H1 (cell line): ENCODE data around the gene LRRC17. TPM values are rescaled to one million over a fixed set of nuclear protein-coding genes. Genes with fewer than 3 reads are reported as not detected.

Experiments used
- CTCF ChIA-PET: fragments of 300-600 bp; sonication (Branson Sonifier 250); formaldehyde crosslinking; loops from one replicate; lab custom pipeline; 2021; ENCODE audit not compliant: partially characterized antibody; lab: Charles Lee
- POLR2A ChIA-PET: fragments of 300-600 bp; sonication (Branson Sonifier 250); formaldehyde crosslinking; loops from one replicate; lab custom pipeline; 2021; ENCODE audit warnings: inconsistent platforms; ENCODE audit not compliant: partially characterized antibody; lab: Charles Lee
- DNase-seq, 2 experiments: peaks; one replicate each; pipeline versions ENCODE4 v3.0.0 to v3.0.0-alpha.2; 2010 to 2022; ENCODE audit warnings: low spot score in 2 of 2, low read depth in 1 of 2, mixed read lengths in 1 of 2
- FAIRE-seq: peaks from 2 replicates; lab custom pipeline; 2011; peaks lifted over from hg19 to GRCh38; lab: Jason Lieb, UNC
- H2AFZ ChIP-seq: 2 replicates; pipeline ENCODE4 v1.8.1; 2012; ENCODE audit warnings: low read length, inconsistent platforms
- H2AK5ac ChIP-seq: 2 replicates; pipeline ENCODE4 v1.6.1; 2013; ENCODE audit warnings: low read depth, low read length
- H2BK120ac ChIP-seq: replicated peaks from 2 replicates; pipeline ENCODE3; 2013; ENCODE audit warnings: low read depth, low read length, inconsistent platforms
- H2BK12ac ChIP-seq: 2 replicates; pipeline ENCODE4 v1.6.1; 2013; ENCODE audit warnings: low read depth, low read length
- H2BK15ac ChIP-seq: 2 replicates; pipeline ENCODE4 v1.6.1; 2013; ENCODE audit warnings: low read length
- H2BK20ac ChIP-seq: 2 replicates; pipeline ENCODE4 v1.6.1; 2013; ENCODE audit warnings: low read length
- H2BK5ac ChIP-seq: 2 replicates; pipeline ENCODE4 v1.6.1; 2013; ENCODE audit warnings: low read depth, low read length
- H3K14ac ChIP-seq: 2 replicates; pipeline ENCODE4 v1.6.1; 2013; ENCODE audit warnings: inconsistent platforms; ENCODE audit not compliant: insufficient read length
- H3K18ac ChIP-seq: 2 replicates; pipeline ENCODE4 v1.6.1; 2013; ENCODE audit warnings: low read length; ENCODE audit errors: extremely low read depth
- H3K23ac ChIP-seq: 2 replicates; pipeline ENCODE4 v1.6.1; 2013; ENCODE audit warnings: inconsistent platforms; ENCODE audit not compliant: insufficient read length
- H3K23me2 ChIP-seq: 2 replicates; pipeline ENCODE4 v1.6.1; 2013; ENCODE audit warnings: low read depth, low read length
- H3K27ac ChIP-seq: 2 replicates; pipeline ENCODE4 v1.6.1; 2011; ENCODE audit warnings: low read depth, low read length, inconsistent platforms
- H3K27me3 ChIP-seq, 4 experiments: replicated peaks in 1 of 4; 1 replicate in 1 of 4; 2 replicates in 3 of 4; pipeline versions ENCODE4 v1.6.1 to v1.8.1; 2011 to 2013; ENCODE audit warnings: low read length in 3 of 4, mild to moderate bottlenecking in 3 of 4, inconsistent platforms in 2 of 4, mixed read lengths in 2 of 4, moderate library complexity in 1 of 4; ENCODE audit not compliant: control insufficient read depth in 3 of 4, insufficient read depth in 3 of 4; ENCODE audit errors: extremely low read depth in 1 of 4
- H3K36me3 ChIP-seq, 4 experiments: 2 replicates each; pipeline versions ENCODE4 v1.6.1 to v1.8.1; 2011 to 2013; ENCODE audit warnings: mild to moderate bottlenecking in 4 of 4, low read length in 3 of 4, moderate library complexity in 2 of 4, control low read depth in 1 of 4, inconsistent platforms in 1 of 4; ENCODE audit not compliant: insufficient read depth in 4 of 4, control insufficient read depth in 2 of 4
- H3K4ac ChIP-seq: replicated peaks from 2 replicates; pipeline ENCODE3; 2013; ENCODE audit warnings: low read length, low read depth, mixed read lengths, inconsistent platforms; ENCODE audit not compliant: insufficient read length
- H3K4me1 ChIP-seq, 4 experiments: replicated peaks in 1 of 4; 1 replicate in 1 of 4; 2 replicates in 3 of 4; pipeline versions ENCODE4 v1.6.1 to v1.8.1; 2011 to 2013; ENCODE audit warnings: low read length in 3 of 4, inconsistent platforms in 2 of 4, mixed read lengths in 1 of 4; ENCODE audit not compliant: insufficient read depth in 4 of 4, control insufficient read depth in 3 of 4
- H3K4me2 ChIP-seq, 2 experiments: 2 replicates each; pipeline versions ENCODE4 v1.6.1 to v1.8.1; 2011 to 2013; ENCODE audit warnings: low read depth in 2 of 2, low read length in 2 of 2, control low read depth in 1 of 2, inconsistent platforms in 1 of 2, mild to moderate bottlenecking in 1 of 2; ENCODE audit not compliant: insufficient read depth in 1 of 2
- H3K4me3 ChIP-seq, 4 experiments: fragments of 200-600, 300-600 bp in 1 of 4; sonication (generic), shearing (Covaris generic), sonication (Bioruptor Twin) in 1 of 4; 2 replicates each; pipeline versions ENCODE4 v1.5.1 to v1.8.1; 2011 to 2016; ENCODE audit warnings: low read length in 4 of 4, low read depth in 3 of 4, control low read depth in 2 of 4, inconsistent platforms in 2 of 4, mild to moderate bottlenecking in 2 of 4, mixed read lengths in 1 of 4, moderate library complexity in 1 of 4; ENCODE audit not compliant: insufficient read depth in 2 of 4; ENCODE audit errors: extremely low read depth in 1 of 4
- H3K56ac ChIP-seq: replicated peaks from 2 replicates; pipeline ENCODE3; 2013; ENCODE audit warnings: low read depth, mild to moderate bottlenecking, mixed read lengths, low read length, inconsistent platforms; ENCODE audit not compliant: insufficient read length
- H3K79me1 ChIP-seq: 2 replicates; pipeline ENCODE4 v1.6.1; 2013; ENCODE audit warnings: low read depth, low read length, control low read depth
- H3K79me2 ChIP-seq, 2 experiments: 2 replicates each; pipeline versions ENCODE4 v1.6.1 to v1.8.1; 2012 to 2013; ENCODE audit warnings: low read length in 2 of 2, mild to moderate bottlenecking in 2 of 2, inconsistent platforms in 1 of 2; ENCODE audit not compliant: insufficient read depth in 2 of 2, control insufficient read depth in 1 of 2
- H3K9ac ChIP-seq, 4 experiments: replicated peaks in 1 of 4; 1 replicate in 1 of 4; 2 replicates in 3 of 4; pipeline versions ENCODE4 v1.6.1 to v1.8.1; 2011 to 2013; ENCODE audit warnings: low read depth in 3 of 4, low read length in 3 of 4, control low read depth in 2 of 4, mild to moderate bottlenecking in 2 of 4, moderate library complexity in 2 of 4, inconsistent platforms in 1 of 4; ENCODE audit errors: extremely low read depth in 1 of 4
- H3K9me3 ChIP-seq, 2 experiments: 2 replicates each; pipeline versions ENCODE4 v1.6.1 to v1.8.1; 2012 to 2013; ENCODE audit warnings: mild to moderate bottlenecking in 2 of 2, moderate library complexity in 2 of 2, control low read depth in 1 of 2, inconsistent platforms in 1 of 2, low read depth in 1 of 2, low read length in 1 of 2, mixed read lengths in 1 of 2; ENCODE audit not compliant: insufficient read depth in 2 of 2
- H4K20me1 ChIP-seq, 2 experiments: replicated peaks in 1 of 2; 2 replicates each; pipeline versions ENCODE3 to v1.8.1; 2011 to 2013; ENCODE audit warnings: inconsistent platforms in 2 of 2, low read length in 2 of 2, mild to moderate bottlenecking in 1 of 2; ENCODE audit not compliant: insufficient read depth in 2 of 2, control insufficient read depth in 1 of 2
- H4K5ac ChIP-seq: 2 replicates; pipeline ENCODE4 v1.6.1; 2013; ENCODE audit warnings: low read length, low read depth, mixed read lengths, inconsistent platforms; ENCODE audit not compliant: insufficient read length
- H4K8ac ChIP-seq: 2 replicates; pipeline ENCODE4 v1.8.0; 2013; ENCODE audit warnings: mild to moderate bottlenecking, moderate library complexity, low read length, inconsistent platforms; ENCODE audit not compliant: insufficient read depth; ENCODE audit errors: extremely low read depth
- H4K91ac ChIP-seq: replicated peaks from 2 replicates; pipeline ENCODE3; 2013; ENCODE audit warnings: low read length, mixed read lengths, inconsistent platforms; ENCODE audit not compliant: insufficient read length
- CTBP2 ChIP-seq: IDR thresholded peaks from 2 replicates; pipeline ENCODE4 v1.7.0; 2011; ENCODE audit warnings: borderline replicate concordance, mild to moderate bottlenecking, moderate library complexity, mixed read lengths, low read length; ENCODE audit not compliant: insufficient read depth, insufficient read length
- SP4 ChIP-seq: IDR thresholded peaks from 2 replicates; pipeline ENCODE4 v1.6.1; 2012; ENCODE audit warnings: low read length, inconsistent platforms
- WGBS, 2 experiments: shearing (Covaris generic) in 1 of 2; methylation state at CpG; one replicate each; pipeline versions ENCODE4 v1.1.6 to v1.1.7; 2013 to 2015; ENCODE audit warnings: low lambda C conversion rate in 2 of 2, mixed read lengths in 2 of 2, inconsistent platforms in 1 of 2, low coverage in 1 of 2, missing lambda C conversion rate in 1 of 2; ENCODE audit not compliant: insufficient replicate concordance in 2 of 2, insufficient coverage in 1 of 2, insufficient read length in 1 of 2; ENCODE audit errors: extremely low coverage in 1 of 2, missing lambda C conversion rate in 1 of 2; 5-methylcytosine and 5-hydroxymethylcytosine counted together
- polyA plus RNA-seq, 7 experiments: library from polyadenylated mRNA; depleted of rRNA in 3 of 7; stranded (reverse) in 5 of 7; unstranded in 2 of 7; fragments of >200 nt in 5 of 7; fragments of 200-250 nt in 2 of 7; gene quantifications; 1 replicate in 5 of 7; 2 replicates in 1 of 7; 4 replicates in 1 of 7; pipeline versions ENCODE4 v1.2.1 to v1.2.3, GENCODE V29; 2011 to 2013; ENCODE audit warnings: missing spikeins in 2 of 7, mixed read lengths in 2 of 7
- total RNA-seq: library from RNA; stranded (reverse); fragmentation: NEBNext Ultra II Directional; extraction: Animal tissue kit (Norgen Biotek cat#: 25700); gene quantifications from 2 replicates; pipeline ENCODE4 v1.2.1, GENCODE V29; 2021

Gene LRRC17
- total and polyA plus RNA-seq, 2 of the 8 experiments (the other 6 are each of a cell fraction or from before 2014, with no cell fraction given): 3.0 TPM

GRCh38 chr7:102925976-102926782, 13.4 kb downstream of the LRRC17 start:
- WGBS, 2 experiments: 65% methylated on average over 5 of the region's 5 CpGs; no CpG with 5 or more reads in 1 of the 2 experiments
- no peak overlapping the region for H3K56ac ChIP-seq
- H4K20me1 ChIP-seq: no peaks in the 10 kb centered on the region
- H2BK20ac ChIP-seq: no peak overlapping the region
- H3K14ac ChIP-seq: no peak overlapping the region
- no peak overlapping the region for H3K4me3 ChIP-seq
- no peaks in the 10 kb centered on the region for H3K9me3 ChIP-seq
- H3K9ac ChIP-seq: no peak overlapping the region
- ChIA-PET CTCF (no interaction called here), POLR2A (interaction anchor here (1.0 kb wide), 1 partner anchor 85 kb away, joined by 3 read pairs; no protein-coding TSS in a partner anchor)
- H3K27ac ChIP-seq: no peak overlapping the region
- no peak overlapping the region for H2BK12ac ChIP-seq
- H4K5ac ChIP-seq: no peak overlapping the region
- H4K91ac ChIP-seq: peak overlapping the region; percentile 25
- FAIRE-seq: no peak
- peaks cover 0 to 12% (median 5%) of the 10 kb centered on the region in 4 experiments; a peak in 1 of 7 replicates for H3K4me1 ChIP-seq
- no peak overlapping the region for H3K4me2 ChIP-seq
- no peaks in the 10 kb centered on the region for H3K27me3 ChIP-seq
- no peak overlapping the region for H2AK5ac ChIP-seq
- TF ChIP-seq CTBP2 (no peak), SP4 (no peak)
- TF ChIP-seq, all 59 proteins: peak for 0
- Histone ChIP-seq H2AFZ (no peak overlapping the region), H3K4ac (no peak overlapping the region), H3K23ac (no peak overlapping the region), H3K79me2 (no peaks in the 10 kb centered on the region), H2BK5ac (no peak overlapping the region; the same call in 1 of the 2 replicates), H3K18ac (no peak overlapping the region), H2BK15ac (no peak overlapping the region), H3K36me3 (no peaks in the 10 kb centered on the region; a peak in 1 of 8 replicates), H4K8ac (no peak overlapping the region), H2BK120ac (no peak overlapping the region), H3K23me2 (no peaks in the 10 kb centered on the region), H3K79me1 (no peaks in the 10 kb centered on the region)
- DNase-seq: no peak
